Hepatocyte (in vitro differentiated cells): Measurements from ENCODE around the gene SLC1A5.

Experiments
- CTCF ChIP-seq: fragments of 200-600 bp; sonication (generic); IDR thresholded peaks from 2 replicates; pipeline ENCODE4 v1.5.1; 2016; ENCODE audit warnings: antibody characterized with exemption, mild to moderate bottlenecking; ENCODE audit not compliant: poor library complexity
- EZH2 ChIP-seq: fragments of 200-600 bp; sonication (generic); IDR thresholded peaks from 2 replicates; pipeline ENCODE4 v1.6.1; 2016; ENCODE audit warnings: antibody characterized with exemption, mild to moderate bottlenecking, borderline replicate concordance
- EZH2phosphoT487 ChIP-seq: fragments of 200-600 bp; sonication (generic); IDR thresholded peaks from one replicate; pipeline ENCODE4 v1.6.1; 2018; ENCODE audit warnings: antibody characterized with exemption, mild to moderate bottlenecking, low read depth, moderate library complexity; ENCODE audit not compliant: unreplicated experiment, severe bottlenecking

DNA sequence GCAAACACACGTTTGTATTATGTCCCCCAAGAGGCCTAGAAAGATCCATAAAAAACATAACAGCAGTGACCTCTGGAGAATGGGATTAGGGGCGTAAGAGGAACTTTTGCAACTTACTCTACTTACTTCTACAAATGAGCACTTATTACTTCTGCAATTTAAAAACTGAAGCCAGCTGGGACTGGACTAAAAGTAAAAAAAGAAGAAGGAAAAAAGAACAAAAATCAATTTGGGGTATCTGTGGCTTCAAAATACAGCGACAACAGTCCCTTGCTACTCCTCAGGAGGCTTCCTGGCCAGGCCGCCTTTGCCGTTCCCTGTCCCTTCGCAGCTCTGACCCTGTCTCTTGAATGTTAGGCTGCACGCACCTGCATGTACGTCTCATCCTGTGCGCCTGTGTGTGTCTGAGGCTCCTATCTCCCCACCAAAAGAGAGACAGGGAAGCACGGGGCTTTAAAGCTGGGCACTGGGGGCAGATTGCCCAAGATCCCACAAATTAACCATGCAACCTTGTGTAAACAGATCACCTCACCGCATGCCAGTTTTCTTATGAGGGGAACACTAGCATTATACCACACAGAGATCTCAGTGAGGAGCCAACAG, 54.6 kb downstream of the SLC1A5 start:
- TF ChIP-seq EZH2phosphoT487 (no peak), CTCF (no peak), EZH2 (no peak)
